T follicular helper cell (primary cell): ENCODE measurements around the gene KCNJ12.
"Not testable (repeated sequence)": the region's sequence is repeated elsewhere in the genome, so short reads cannot be mapped to it uniquely, and the experiment has no call there.

Experiments used
- DNase-seq: peaks from one replicate; pipeline ENCODE4 v3.0.0-alpha.2; 2020; ENCODE audit warnings: low read depth

Gene KCNJ12

GRCh38 chr17:21387616-21388015 lies 11.5 kb downstream of the KCNJ12 start:
- no peak for DNase-seq

- no peak for DNase-seq
Observed at GRCh38 chr17:21388066-21388465, 11.9 kb downstream of the KCNJ12 start.

- no peak for DNase-seq
Observed at GRCh38 chr17:21388944-21389343, 12.8 kb downstream of the KCNJ12 start.

DNA sequence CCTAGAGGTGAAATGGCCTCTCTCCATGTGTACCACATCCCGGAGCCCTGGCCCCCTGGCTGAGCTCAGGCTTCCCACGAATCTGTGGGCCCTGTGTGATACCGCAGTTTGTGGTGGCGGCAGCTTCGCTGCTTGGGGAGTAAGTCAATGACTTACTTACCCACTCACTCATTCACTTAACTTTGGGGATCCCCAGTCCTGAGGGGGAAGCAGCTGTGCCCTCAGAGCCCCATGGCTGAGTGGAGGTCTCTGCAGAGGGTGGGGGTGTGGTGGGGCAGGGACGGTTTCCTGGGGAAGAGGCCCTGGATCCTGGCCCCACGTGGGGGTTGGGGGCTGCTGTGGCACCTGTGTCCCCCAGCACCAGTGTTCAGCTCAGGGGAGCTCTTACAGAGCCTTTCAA lies 13.2 kb downstream of the KCNJ12 start:
- DNase-seq: no peak

DNA sequence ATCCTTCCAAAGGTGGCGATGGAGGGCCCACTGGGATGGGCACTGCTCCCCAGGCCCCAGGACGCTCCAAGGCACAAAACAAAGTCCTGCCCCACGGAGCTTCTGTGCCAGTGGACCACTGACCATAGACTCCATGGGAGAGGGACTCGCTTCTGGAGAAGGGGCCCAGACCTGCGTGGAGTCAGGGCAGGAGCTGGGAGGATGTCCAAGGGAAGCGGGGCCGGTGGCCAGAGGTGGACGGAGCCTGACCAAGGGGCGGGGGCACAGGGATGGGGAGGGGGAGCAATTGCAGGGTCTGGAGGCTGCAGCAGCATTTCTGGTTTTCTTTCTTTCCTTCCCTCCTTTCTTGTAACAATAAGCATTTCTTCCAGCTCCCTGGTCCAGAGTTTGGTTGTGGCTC lies 14.1 kb downstream of the KCNJ12 start:
- no peak for DNase-seq

GRCh38 chr17:21392266-21392665 lies 16.1 kb downstream of the KCNJ12 start:
- no peak for DNase-seq

- DNase-seq: no peak
Observed at GRCh38 chr17:21394265-21394664, 18.1 kb downstream of the KCNJ12 start.

DNA sequence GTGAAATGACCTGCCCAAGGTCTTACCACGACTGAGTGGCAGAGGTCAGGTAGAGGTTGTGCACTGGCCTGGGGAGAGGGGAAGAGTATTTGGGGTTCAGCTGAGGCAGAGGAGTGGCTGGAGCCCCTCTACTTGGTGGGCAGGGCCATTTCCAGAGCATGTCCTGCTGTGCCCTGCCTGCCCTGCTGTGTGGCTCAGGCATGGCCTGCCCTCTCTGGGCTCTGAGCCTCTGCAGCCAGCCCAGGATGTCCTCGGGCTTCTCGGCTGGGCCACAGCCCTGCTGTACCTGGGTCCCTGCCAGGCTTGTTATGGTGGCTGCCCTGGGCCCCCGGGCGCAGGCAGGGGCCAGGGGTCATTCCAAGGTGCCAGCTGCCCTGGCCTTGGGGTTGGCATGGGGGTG lies 19.6 kb downstream of the KCNJ12 start:
- DNase-seq: no peak

- DNase-seq: no peak
Observed at GRCh38 chr17:21396237-21396636, 20.1 kb downstream of the KCNJ12 start.

DNA sequence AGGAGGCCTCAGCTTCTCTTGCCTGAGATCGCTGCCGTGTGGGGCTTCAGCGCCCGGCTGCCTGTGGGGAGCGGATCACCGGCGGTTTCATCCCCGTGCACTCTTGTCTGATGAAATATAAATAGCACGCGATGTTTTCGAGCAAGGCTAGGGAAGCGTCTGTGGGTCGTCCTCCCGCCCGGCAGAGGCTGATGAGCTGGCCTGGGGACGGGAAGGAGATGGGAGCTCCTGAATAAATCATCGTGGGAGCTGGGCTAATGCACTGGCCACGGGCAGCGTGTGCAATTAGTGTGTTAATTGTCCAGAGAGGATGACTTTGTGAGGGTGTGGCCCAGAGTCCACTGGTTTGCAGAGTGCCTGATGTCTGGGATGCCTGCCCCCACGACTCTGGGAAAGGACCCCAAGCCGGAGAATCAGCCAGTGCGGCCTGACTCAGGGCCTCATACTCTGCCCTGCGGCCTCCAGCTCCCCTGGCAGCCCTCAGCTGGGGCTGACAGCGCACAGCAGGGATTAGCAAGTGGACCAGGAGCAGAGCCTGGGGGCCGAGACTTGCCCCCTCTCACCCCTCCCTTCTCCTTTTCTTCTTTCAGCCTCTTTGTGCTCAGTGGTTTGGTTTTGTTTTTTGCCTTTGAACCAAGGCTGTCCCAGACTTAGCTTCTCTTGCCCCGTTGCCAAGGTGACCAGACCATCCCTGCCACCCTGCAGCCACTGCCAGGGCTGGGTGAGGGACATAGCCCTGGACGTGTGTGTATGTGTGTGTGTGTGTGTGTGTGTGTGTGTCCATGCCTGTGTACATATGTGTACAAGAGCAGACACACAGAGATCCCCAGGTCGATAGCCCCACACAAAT lies 21.4 kb downstream of the KCNJ12 start:
- DNase-seq: no peak

DNA sequence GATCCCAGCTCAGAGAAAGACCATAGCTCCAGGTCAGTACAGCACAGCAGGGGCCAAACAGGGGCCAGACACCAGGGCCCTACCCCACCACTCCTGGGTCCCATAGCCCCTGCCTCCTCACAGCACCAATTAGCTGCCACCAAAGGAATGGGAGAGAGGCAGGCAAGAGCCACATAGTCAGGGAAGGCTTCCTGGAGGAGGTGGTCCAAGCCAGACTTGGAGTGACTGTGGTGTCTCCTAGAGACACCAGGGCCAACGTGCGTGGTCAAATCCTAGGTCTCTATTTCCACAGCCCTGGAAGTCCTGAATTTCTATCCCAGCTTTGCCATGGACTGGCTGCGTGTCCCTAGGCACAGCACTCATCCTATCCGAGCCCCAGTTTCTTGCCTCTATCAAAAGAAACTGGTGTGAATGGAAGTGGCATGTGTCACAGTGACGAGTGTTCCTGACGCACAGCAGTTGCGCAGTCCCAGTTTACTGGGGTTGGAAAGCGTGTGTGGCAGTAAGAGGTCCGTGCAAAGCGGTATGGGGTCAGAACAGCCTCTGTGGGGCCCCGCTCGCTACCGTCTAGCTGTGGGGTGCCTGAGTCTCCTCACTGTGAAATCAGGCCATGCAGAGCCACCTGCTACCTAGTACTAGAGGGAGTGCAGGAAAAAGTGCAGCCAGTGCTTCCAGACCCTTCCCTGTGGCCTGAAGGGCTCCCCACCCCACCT lies 23.5 kb downstream of the KCNJ12 start:
- DNase-seq: no peak

DNA sequence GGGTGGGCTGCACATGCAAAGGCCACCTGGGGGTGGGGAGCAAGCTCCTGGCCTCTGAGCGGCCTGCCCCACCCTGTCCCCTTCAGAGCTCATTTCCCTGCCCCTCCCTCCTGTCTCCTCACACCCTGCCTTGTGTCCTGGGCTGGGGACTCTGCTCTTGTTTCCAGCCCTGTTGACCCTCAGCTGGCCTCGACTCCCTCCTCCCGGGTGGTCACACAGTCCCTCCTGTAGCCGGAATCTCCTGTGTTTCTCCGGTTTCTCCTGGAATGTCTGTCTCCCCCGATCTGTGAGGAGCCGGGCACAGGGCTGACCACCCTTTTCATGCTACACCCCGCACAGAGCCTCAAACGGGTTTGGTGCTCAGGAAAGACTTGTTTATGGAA lies 24.0 kb downstream of the KCNJ12 start:
- DNase-seq: not testable (repeated sequence)

GRCh38 chr17:21400816-21401593 lies 24.8 kb downstream of the KCNJ12 start:
- no peak for DNase-seq

DNA sequence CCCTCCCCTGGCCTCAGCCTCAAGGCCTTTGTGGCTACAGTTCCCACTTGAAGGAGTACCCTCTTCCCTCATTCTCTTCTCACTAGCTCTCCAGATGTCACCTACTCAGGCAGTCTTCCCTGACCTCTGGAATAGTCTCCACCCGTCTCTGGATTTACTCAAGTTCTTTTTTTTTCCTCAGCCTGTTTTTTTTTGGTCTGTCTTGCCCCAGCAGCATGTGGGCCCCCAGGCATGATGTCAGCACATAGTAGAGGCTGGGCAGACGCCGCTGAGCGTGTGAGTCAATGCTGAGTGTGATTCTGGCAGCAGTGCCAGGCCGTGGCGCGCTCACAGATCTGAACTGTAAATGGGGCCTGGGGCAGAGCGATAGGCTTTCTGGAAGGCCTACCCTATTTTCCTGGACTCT lies 26.0 kb downstream of the KCNJ12 start:
- not testable (repeated sequence) for DNase-seq

GRCh38 chr17:21402926-21403325 lies 26.8 kb downstream of the KCNJ12 start:
- DNase-seq: not testable (repeated sequence)

GRCh38 chr17:21404106-21404505 lies 27.9 kb downstream of the KCNJ12 start:
- DNase-seq: not testable (repeated sequence)

- not testable (repeated sequence) for DNase-seq
Observed at GRCh38 chr17:21404539-21404938, 28.4 kb downstream of the KCNJ12 start.

DNA sequence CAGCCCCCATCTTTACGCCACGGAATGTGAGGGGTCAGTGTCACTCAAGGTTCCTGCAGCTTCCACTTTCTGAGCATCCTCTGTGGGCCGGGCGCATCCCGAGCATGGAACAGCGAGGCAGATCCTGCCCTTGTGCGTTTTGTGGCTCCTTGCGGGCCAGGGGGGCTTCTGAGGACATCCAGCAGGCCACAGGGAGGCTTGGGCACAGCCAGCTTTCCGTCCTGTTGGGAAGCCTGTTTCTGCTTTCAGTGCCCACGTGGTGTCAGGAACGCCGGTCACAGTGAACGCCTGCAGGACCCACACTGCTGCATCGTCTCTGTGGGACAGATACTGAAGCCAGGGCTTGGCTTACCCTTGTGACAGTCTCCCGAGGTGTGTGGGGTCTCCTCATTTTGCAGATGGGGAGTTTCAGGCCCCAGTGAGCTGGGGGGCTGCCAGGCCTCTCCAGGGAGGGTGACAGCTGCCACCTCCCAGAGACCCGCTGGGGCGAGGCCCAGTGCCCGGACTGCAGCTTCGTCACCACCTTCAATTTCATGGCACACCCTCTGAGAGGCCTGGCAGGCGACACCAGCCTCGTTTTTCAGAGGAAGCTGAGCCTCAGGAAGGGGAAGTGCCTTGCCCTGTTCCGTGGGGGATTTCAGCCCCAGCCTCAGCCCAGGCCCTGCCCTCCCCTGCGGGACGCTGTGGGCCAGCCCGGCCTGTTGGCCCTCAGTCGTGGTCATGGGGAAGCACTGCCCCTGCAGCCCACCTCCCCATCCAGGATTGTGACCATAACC lies 29.0 kb downstream of the KCNJ12 start:
- DNase-seq: not testable (repeated sequence)

DNA sequence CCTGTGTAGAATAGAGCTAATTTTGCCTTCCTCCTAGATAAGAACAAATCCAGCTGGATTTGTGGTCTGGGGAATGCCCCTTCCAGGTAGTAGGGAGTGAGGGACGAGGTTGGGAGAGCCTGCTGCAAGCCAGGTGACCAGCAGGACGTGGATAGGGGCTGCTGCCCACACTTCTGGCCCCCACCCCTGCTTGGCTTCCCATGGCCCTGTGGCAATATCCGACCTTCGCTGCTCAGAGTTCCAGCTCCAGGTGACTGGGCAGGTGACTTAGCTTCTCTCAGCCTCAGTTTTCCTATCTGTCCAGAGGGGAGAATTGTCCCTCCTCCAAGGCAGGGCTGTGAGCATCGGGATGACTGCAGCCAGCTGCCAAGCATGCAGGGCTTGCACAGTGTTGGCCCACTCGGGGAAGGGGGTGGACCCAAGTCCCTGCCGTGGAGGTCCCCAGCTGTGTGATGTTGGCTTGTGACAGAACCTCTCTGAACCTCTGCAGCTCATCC lies 29.8 kb downstream of the KCNJ12 start:
- not testable (repeated sequence) for DNase-seq

- DNase-seq: not testable (repeated sequence)
Observed at GRCh38 chr17:21406616-21407404, 30.7 kb downstream of the KCNJ12 start.

DNA sequence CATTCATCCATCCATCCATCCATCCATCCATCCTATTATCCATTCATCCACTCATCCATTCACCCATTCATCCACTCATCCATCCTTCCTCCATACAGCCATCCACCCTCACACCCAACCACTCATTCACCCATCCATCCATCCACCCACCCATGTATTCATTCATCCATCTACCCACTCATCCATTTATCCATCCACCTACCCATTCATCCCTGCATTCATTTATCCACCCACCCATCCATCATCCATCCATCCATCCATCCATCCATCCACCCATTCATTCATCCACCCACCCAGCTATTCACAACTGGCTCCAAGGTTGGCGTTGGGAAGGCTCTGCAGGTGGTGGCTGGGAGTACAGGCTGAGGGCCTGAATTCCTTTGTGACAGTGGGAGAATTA lies 31.6 kb downstream of the KCNJ12 start:
- not testable (repeated sequence) for DNase-seq
